ENCODE results near the gene TSPAN13. TPM values are rescaled to one million over a fixed set of nuclear protein-coding genes. Genes with fewer than 3 reads are reported as not detected.
"Not testable (repeated sequence)": the region's sequence is repeated elsewhere in the genome, so short reads cannot be mapped to it uniquely, and the experiment has no call there.

The TSPAN13 gene
- total RNA-seq, 3 donors from 2014 or later = 10.2 to 73.8 (median 42.6) TPM

GRCh38 chr7:16764942-16765341, 11.4 kb downstream of the TSPAN13 start:
- Histone ChIP-seq H3K27ac (peak overlapping the region; percentile 57 to 67), H3K9me3 (no peaks in the 10 kb centered on the region), H3K4me3 (no peak overlapping the region), H3K4me1 (no peaks in the 10 kb centered on the region), H3K27me3 (no peaks in the 10 kb centered on the region), H3K36me3 (no peaks in the 10 kb centered on the region)
- no peak for DNase-seq (ENCODE audit: low spot score in 2 of 2)
- intact Hi-C loops (cut with DNase I; ENCODE audit: low total_unique reads) = no loop called here
- TF ChIP-seq POLR2AphosphoS5 (IDR thresholded peaks at IDR 0.05) (no peak), CTCF (IDR thresholded peaks at IDR 0.05) (no peak), POLR2A (IDR thresholded peaks at IDR 0.05) (no peak)

GRCh38 chr7:16765436-16765859, 11.9 kb downstream of the TSPAN13 start:
- intact Hi-C loops (cut with DNase I; ENCODE audit: low total_unique reads) = no loop called here
- TF ChIP-seq CTCF (IDR thresholded peaks at IDR 0.05) = no peak
- no peak for TF ChIP-seq POLR2AphosphoS5 (IDR thresholded peaks at IDR 0.05)
- no peak for TF ChIP-seq POLR2A (IDR thresholded peaks at IDR 0.05)
- H3K4me3 ChIP-seq = no peak overlapping the region
- no peaks in the 10 kb centered on the region for H3K27me3 ChIP-seq
- H3K27ac ChIP-seq = peak overlapping the region; percentile 57 to 67
- no peaks in the 10 kb centered on the region for H3K9me3 ChIP-seq
- H3K4me1 ChIP-seq = no peaks in the 10 kb centered on the region
- no peak for DNase-seq (ENCODE audit: low spot score in 2 of 2)
- H3K36me3 ChIP-seq = no peaks in the 10 kb centered on the region

- DNase-seq (ENCODE audit: low spot score in 2 of 2); H3K27me3 ChIP-seq; H3K4me1 ChIP-seq; H3K36me3 ChIP-seq; H3K4me3 ChIP-seq; H3K9me3 ChIP-seq; intact Hi-C loops (cut with DNase I; ENCODE audit: low total_unique reads); H3K27ac ChIP-seq: not testable (repeated sequence)
Measured at GRCh38 chr7:16769994-16770393, 16.4 kb downstream of the TSPAN13 start.

GRCh38 chr7:16770657-16771329, 17.2 kb downstream of the TSPAN13 start:
- intact Hi-C loops (cut with DNase I; ENCODE audit: low total_unique reads) = no loop called here
- TF ChIP-seq POLR2AphosphoS5 (IDR thresholded peaks at IDR 0.05) (no peak), POLR2A (IDR thresholded peaks at IDR 0.05) (no peak), CTCF (IDR thresholded peaks at IDR 0.05) (no peak)
- Histone ChIP-seq H3K4me3 (peak overlapping the region in 2 of 3 donors; percentile 33 to 35), H3K27me3 (no peaks in the 10 kb centered on the region), H3K4me1 (no peaks in the 10 kb centered on the region), H3K27ac (peak overlapping the region; percentile 4 to 68), H3K36me3 (no peaks in the 10 kb centered on the region), H3K9me3 (no peaks in the 10 kb centered on the region)
- DNase-seq (ENCODE audit: low spot score in 2 of 2) = no peak

- H3K36me3 ChIP-seq = no peaks in the 10 kb centered on the region
- DNase-seq (ENCODE audit: low spot score in 2 of 2) = no peak
- H3K9me3 ChIP-seq = no peaks in the 10 kb centered on the region
- H3K27me3 ChIP-seq = no peaks in the 10 kb centered on the region
- H3K27ac ChIP-seq = no peak overlapping the region
- H3K4me3 ChIP-seq = no peak overlapping the region
- no peaks in the 10 kb centered on the region for H3K4me1 ChIP-seq
- intact Hi-C loops (cut with DNase I; ENCODE audit: low total_unique reads) = no loop called here
- TF ChIP-seq POLR2AphosphoS5 (IDR thresholded peaks at IDR 0.05) (no peak), CTCF (IDR thresholded peaks at IDR 0.05) (no peak), POLR2A (IDR thresholded peaks at IDR 0.05) (no peak)
Measured at GRCh38 chr7:16773326-16773725, 19.8 kb downstream of the TSPAN13 start.
